Measurements from ENCODE around the gene DLK2.
"Not testable (repeated sequence)": the region's sequence is repeated elsewhere in the genome, so short reads cannot be mapped to it uniquely, and the experiment has no call there.

The DLK2 gene

DNA sequence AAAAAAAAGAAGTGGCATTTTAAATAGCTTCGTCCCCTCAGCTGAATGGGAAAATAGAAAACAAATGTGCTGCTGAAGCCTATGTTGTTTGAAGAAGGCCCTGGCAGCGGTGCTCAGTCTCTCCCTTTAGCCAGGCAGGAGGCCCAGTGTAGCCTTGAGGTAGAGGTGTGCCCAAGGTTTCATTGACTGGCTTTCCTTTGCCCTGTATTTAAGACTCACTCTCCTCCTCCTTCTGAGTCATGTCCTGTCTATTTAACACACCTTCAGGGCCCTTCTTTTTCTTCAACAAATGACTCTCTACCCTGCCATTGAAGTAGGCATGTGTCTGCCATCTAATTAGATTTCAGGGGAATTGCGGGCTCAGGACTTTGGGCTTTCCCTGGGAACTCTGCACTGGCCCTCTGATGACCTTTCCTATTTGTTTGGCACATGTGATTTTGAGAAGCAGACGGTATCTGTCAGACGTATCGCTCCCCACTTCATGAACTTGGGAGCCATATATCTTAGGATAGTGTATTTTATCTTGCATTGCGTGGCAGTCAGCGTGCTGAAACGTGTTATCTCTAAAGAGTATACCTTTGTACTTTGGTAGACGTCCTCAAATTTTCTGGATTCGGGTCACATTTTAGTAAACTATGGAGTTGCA lies 26.4 kb upstream of the DLK2 start:
- DNase-seq: no peak

DNA sequence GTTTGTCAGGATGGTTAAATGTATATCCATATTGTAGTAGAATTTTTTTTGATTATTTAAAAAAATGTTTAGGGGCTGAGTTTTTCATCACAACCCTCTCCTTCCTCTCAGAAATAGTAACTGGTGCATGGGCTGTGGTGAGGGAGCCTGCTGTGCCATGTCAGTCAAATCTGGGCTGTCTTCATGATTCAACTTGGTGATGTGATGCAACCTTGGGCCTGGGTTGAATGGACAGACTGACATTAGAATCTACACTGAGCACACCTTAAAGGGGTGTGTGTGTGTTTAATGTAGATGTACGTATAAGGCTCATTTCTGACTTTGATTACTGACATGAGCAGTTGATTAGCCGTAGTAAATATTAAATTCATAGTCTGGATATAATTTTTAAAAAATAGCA lies 25.7 kb upstream of the DLK2 start:
- DNase-seq: peak; percentile 38

DNA sequence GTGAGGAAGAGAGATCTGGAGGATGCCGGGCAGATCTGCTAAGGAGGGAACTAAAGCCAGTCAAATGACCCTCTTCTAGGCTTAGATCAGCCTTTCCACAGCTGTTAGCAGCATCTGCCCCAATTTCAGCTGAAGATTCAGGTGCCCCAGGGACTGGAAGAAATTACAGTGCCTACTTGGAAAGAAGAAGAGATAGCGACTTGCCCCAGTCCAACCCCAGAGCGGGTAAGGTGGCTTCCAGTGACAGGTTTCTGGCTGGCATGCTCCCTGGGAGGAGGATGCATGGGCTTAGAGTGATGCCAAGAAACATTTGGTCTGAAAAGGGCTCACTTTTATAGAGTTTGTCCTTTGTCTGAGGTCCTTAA lies 22.6 kb upstream of the DLK2 start:
- DNase-seq: no peak

DNA sequence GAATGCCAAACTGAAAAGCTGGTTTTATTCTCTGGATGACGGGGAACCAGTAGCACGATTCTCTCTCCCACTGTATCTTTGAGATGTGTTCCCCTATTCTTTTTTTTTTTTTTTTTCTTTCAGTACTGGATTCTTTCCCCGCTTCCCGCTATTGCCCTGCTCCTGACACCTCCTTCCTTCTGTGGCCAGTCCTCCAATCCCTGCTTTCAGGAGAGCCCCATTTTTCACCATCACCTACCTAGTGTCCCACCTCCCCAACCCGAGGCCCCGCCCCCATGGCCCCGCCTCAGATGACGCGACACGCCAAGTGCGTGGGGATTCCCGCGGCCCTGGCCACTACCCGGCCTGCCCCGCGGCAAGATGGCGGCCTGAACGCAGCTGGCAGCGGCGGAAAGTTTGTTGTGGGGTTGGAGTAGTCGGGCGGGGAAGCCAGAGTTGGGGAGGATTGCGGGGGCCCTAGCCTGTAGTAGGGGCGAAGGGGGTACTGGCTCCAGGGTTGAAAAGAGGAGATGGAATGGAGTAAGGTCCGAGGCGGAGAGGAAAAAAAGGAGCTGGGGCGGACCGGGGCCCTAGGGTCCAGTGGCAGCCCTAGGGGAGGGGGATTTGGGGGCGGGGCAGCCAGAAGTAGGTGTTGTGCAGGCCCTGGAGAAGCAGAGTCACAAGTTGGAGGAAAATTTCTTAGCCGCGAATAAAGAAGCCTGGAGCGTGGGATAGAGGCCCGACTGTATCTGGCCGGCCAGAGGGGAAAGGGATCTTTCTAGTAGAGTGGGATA lies 22.1 kb upstream of the DLK2 start, which contains the start of gene TJAP1:
Gene TJAP1 (plus strand): TSS at position 336 of the 773 bp plus-strand sequence. CDS start 21,432 bp downstream, outside the sequence.
- peak; percentile 95 for DNase-seq

DNA sequence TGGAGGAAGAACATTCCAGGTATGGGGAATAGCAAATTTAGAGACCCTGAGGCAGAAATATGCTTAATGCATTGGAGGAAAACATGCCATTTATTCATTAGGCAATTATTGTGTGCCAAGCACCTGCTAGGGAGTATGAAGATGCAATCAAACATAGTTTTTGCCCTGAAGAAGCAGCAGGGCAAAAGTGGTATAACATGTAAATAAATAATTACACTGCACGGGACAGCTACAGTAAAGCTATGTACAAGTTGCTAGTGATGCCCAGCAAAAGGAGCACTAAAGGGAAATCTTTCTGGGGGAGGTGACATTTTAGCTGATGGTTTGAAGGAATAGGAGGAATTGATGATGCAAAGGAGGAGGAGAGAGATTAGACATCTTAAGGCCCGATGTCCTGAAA lies 21.4 kb upstream of the DLK2 start:
- DNase-seq: no peak

DNA sequence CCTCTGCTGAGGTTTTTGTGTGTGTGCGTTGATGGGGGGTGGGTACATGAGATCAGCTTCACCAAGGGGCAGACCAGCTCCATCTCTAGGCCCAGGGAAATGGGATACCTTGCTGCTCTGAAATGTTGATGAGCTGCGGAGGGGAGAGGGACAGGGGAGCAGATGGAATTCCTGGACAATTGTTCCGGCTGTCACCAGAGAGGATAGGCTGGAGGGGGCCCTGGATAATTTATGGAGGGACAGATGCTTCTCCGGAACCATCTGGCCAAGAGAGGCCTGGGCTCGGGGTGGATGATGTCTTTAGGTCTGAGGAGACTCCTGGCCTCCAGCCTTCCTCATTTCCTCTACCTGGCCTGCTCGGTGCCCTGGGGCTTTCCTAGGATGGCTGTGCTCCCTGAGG lies 20.2 kb upstream of the DLK2 start:
- DNase-seq: no peak

DNA sequence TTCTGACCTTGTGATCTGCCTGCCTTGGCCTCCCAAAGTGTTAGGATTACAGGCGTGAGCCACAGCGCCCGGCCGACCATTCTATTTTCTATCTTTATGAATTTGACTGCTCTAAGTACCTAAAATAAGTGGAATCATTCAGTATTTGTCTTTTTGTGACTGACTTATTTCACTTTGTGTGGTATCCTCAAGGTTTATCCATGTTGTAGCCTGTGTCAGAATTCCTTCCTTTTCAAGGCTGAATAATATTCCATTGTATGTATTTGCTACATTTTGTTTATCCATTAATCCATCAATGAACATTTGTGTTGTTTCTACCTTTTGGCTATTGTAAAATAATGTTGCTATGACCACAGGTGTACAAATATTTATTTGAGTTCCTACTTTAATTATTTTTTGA lies 17.2 kb upstream of the DLK2 start:
- no peak for DNase-seq

DNA sequence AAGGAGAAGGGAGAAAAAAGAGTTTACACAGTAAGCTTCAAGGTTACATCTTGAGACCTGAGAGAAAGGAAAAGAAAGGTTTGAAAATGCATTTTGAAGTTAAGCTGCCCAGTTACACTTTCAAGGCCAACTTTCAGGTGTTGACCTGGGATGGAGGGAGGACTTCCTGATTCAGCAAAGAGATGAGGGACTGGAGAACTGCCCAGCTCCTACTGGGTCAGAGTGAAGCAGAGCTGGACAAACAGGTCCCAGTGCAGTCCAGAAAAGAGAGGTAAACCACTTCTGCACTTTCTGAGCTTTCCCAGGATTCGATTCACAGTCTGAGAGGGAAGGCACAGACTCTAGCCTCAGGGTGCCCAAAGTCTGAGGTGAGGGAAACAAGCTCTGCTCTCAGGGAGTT lies 16.1 kb upstream of the DLK2 start:
- no peak for DNase-seq

DNA sequence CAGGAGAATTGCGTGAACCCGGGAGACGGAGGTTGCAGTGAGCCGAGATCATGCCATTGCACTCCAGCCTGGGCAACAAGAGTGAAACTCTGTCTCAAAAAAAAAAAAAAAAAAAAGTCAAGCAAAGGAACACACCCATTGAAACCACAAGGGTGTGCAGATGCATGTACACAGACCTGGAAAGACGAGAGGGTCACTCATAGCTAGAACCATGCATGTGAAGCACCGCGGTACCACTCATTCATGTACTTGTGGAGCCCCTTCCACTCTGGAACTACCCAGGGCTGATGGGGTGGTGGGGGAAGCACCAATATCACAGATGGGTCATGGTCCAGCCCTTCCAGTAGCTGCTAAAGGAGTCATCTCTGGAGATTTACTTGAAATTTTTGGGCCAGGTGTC lies 14.6 kb upstream of the DLK2 start:
- DNase-seq: peak; percentile 12

DNA sequence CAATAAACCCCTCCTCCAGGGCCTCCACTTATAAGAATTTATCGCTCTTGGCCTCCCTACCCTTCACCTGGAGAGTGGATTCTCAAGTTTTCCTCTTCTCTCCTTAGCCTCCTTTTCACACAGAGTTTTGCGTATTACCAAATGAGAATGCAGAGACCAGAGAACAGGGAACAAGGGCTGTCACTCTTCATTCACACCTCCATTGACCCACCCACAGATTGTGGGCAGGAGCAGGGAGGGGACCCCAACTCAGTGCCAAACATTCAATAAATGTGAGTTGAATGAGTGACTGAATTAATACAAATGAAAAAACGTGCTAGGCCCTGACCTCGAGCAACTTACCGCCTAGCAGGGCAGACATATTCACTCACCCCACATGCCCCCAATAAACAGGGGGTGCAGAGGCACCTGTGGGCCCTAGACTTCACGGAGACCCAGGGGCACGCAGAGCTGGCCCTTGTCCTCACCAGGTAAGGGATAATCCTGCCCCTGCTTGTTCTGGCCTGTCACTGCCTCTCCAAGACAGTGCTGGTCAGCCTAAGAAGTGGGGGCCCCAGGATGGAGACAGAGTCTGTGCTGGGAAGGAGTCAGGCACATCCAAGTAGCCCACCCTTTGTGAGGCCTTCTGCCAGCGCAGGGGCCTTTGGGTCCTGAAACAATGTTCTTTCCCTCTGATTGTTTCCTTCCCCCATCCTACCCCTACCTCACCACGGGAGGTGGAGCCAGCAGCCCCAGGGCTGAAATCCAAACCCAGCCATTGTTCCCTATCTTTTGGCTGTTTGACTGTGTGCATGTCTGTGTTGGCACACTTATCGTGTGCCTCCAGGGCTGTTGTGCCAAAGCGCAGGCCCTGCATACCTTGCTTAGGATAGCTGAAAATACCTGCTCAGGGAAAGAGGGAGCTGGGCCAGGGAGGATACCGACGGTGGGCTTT lies 13.7 kb upstream of the DLK2 start:
- DNase-seq: no peak

DNA sequence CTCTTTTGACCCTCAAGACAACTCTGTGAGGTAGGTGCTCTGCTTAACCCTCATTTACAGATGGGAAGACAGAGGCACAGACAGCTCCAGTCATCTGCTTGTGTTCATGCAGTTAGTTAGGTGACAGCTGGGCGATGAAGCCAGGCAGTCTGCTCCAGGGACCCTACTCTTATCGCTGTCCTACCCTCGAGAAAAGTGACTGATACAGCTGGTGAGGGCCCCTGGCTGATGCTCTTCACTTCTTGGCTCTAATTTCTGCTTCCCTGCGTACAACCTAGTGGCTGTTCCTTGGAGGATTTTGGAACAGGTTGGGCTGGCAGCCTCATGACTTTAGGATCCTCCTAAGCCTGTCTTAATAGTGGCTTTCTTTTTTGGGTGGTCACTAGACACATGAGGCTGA lies 12.9 kb upstream of the DLK2 start:
- DNase-seq: no peak

DNA sequence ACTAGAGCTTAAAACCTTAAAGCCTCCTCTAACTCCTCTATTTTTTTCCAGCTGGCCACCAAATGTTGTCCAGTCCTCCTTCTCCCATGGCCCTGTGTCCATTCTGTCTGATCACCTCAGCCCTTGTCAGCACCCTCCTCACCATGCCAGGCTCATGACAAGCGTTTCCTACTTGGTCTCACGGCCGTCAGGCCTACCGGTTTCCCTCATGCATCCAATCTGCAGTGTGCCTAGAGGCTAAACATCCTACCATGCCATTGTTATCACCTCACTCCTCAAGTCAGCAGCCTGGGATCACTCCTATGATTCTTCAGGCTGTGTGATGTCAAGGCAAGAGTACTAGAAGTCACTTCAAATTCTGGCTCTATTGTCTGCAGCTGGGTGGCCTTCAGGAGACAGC lies 12.4 kb upstream of the DLK2 start:
- DNase-seq: no peak

DNA sequence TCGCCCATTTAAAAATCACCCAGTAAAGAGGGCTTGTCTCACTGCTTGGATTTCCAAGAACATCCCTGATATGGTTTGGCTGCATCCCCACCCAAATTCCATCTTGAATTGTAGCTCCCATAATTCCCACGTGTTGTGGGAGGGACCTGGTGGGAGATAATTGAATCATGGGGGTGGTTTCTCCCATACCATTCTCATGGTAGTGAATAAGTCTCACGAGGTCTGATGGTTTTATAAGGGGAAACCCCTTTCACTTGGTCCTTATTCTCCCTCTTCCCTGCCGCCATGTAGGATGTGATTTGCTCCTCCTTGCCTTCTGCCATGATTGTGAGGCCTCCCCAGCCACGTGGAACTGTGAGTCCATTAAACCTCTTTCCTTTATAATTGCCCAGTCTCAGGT lies 11.9 kb upstream of the DLK2 start:
- DNase-seq: not testable (repeated sequence)

DNA sequence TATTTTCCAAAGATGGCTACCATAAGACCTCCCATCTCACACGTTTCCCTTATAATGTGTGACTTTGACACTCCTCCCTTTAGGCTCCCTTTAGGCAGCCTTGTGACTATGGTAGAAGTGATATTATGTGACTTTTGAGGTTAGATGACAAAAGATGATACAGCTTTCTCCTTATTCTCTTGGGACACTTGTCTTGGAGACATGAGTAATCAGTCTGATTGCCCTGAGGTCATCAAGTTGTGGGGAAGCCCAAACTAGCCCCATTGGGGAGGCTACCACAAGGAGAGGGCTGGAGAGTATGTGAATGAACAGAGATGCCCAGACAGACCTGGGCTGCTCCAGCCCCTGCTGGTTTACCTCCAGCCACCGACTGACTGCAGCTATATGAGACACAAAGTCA lies 10.6 kb upstream of the DLK2 start:
- DNase-seq: no peak

DNA sequence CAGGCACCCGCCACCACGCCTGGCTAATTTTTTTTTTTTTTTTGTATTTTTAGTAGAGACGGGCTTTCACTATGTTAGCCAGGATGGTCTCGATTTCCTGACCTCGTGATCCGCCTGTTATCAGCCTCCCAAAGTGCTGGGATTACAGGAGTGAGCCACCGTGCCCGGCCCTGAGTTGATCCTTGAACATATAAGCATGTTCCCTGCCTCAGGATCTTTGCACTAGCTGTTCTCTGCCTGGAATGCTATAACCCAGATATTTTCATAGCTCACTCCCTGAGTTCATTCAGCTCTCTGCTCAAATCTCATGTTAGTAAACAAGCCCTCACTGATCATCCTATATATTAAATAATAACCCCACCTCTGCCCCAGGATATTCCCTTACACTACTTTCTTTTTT lies 9.0 kb upstream of the DLK2 start:
- no peak for DNase-seq

DNA sequence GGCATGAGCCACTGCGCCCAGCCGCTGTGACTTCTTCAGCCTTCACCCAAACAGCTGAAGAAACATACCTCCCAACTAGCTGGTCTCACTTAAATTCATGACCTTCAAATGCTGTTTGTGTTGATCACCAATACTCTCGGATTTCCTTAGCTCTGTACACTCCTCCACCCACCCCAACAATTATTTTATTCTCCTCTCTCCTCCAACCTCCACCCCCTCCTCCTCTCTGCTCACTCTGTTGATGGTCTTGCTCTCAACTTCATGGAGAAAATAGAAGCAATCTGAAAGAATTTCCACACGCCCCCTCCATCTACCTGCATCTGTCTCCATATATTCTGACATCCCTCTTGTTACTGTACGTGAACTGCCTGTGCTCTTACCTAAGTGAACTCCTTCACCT lies 6.6 kb upstream of the DLK2 start:
- no peak for DNase-seq

DNA sequence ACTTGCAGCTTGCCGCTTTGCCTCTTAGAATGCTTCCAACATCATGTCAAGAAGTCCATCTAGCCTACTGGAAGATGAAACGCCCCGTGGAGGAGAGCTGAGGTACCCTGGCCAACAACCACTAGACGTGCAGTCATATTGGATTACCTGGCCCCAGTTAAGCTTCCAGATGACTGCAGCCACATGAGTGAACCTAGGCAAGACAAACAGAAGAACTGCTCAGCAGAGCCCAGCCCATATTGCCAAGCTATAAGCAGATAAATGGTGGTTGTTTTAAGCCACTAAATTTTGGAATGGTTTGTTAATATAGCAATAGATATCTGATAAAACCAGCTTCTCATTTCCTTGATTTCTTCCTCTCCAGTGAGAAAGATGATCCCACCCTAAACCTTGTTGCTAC lies 4.7 kb upstream of the DLK2 start:
- DNase-seq: no peak

DNA sequence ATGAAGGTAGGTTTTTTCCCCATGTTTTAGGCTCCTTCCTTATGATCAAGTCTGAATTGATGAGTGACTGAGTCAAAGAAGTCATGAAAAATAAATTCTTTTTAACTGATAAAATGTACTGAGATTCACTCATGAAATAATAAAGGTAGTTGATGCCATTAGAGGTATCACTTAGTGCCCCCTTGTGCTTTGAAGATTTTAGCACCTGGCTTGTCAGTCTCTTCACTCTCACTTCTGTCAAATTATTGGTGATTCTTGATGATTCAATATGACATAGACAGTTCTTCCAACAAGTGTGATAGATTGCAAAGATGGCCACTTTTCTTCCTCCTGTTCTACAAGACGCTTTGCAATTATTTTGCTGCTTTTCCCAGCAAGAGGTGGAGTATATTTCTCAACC lies 4.2 kb upstream of the DLK2 start:
- no peak for DNase-seq

DNA sequence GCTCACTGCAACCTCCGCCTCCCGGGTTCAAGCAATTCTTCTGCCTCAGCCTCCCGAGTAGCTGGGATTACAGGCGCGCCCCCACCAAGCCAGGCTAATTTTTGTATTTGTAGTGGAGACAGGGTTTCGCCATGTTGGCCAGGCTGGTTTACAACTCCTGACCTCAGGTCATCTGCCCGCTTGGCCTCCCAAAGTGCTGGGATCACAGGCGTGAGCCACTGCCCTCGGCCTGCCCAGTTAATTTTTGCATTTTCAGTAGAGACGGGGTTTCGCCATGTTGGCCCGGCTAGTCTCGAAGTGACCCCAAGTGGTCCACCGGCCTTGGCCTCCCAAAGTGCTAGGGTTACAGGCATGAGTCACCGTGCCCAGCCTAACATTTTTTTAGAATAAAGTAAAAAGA lies 2.8 kb upstream of the DLK2 start:
- DNase-seq: not testable (repeated sequence)

DNA sequence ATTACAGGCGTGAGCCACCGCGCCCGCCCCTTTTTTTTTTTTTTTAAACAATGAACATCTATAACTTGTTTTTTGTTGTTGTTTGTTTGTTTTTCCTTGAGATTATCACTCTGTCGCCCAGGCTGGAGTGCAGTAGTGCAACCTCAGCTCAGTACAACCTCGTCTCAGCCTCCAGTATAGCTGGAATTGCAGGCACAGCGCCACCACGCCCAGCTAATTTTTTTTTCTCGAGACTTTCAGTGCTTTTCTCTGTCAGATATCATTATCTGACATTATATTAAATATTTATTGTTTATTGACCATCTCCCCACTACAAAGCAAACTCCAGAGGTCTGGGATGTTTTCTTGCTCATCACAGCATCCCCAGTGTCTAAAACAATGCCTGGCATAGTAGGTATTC lies 2.3 kb upstream of the DLK2 start:
- no peak for DNase-seq

DNA sequence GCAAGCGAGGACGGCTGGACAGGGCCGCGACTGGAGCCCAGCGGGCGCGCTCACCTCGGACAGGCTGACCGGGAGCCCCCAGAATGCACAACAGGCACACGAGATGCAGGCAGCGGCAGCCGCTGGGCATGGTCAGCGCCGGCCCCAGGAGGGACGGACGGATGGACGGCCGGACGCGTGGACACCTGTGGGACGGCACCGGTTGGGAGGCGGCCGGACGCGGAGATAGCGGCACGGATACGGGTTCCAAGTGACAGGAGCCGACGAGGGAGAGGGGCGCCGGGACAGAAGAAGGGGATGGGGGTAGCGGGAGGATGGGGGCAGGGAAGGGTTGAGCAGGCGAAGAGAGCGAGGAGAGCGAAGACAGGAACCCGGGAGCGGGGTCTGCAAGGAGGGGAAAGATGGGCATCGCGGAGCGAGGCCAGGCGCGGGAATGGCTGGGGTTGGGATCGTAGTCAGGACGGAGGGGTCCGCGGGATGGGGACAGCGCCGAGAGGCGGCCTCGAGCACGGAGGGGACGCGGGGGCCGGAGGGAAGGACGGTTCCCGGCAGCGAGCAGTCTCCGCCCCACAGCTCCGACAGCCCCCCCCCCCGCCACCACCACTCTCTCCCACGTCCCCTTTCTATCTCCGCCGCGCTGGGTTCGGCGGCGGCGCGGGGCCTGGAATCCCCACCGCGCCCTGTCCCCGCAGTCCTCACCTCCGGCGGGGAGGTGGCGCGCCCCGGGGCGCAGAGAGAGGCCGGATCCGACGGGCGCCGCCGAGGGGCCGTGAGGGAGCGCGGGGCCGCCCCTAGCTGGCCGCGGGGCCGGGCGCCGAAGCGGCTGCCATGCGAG lies 435 bp downstream of the DLK2 start:
- no peak for DNase-seq

DNA sequence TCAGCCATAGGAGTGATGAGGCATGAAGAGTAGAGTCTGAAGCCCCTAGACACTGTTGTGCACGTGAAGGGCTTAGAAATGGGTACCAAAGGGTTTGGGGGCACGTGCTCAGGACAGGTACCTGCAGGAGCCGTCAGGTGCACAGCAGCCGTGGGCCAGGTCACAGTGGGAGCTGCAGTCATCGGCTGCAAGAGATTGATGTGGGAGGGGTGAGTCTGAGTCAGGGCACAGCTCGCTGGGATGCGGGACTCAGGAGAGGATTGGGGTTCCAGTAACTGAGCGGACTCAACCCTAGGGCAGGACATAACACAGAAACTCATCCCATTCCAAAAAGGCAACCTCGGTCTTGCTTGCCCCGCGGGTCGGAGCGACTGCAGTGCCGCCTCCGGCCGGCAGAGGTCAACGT lies 1.1 kb downstream of the DLK2 start:
- DNase-seq: peak; percentile 59

DNA sequence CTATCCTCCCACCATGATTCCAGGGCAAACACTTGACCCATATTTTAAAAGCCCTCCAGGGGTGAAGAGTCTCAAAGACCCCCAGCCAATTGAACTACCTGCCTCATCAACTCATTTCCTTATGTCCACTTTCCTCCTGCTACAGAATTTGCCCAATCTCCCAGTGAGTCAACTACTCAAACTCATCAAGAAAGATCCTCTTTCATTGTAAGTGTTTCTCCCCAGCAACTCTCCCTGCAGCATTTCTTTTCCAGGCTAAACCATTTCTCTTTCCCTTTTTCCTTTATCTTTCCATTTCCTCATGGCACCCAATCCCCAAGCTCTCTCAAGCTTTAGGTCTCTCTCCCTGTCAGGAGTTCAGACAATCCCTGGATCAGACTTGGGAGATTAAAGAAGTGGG lies 1.5 kb downstream of the DLK2 start:
- no peak for DNase-seq

Data from stimulated activated CD4-positive, alpha-beta T cell treated with anti-CD3 and anti-CD28 coated beads, Interleukin-1b, Interleukin-23, amount 100 ng/mL, for 48 hours (primary cell).